ENCODE data around the gene VSIR.

The VSIR gene

DNA sequence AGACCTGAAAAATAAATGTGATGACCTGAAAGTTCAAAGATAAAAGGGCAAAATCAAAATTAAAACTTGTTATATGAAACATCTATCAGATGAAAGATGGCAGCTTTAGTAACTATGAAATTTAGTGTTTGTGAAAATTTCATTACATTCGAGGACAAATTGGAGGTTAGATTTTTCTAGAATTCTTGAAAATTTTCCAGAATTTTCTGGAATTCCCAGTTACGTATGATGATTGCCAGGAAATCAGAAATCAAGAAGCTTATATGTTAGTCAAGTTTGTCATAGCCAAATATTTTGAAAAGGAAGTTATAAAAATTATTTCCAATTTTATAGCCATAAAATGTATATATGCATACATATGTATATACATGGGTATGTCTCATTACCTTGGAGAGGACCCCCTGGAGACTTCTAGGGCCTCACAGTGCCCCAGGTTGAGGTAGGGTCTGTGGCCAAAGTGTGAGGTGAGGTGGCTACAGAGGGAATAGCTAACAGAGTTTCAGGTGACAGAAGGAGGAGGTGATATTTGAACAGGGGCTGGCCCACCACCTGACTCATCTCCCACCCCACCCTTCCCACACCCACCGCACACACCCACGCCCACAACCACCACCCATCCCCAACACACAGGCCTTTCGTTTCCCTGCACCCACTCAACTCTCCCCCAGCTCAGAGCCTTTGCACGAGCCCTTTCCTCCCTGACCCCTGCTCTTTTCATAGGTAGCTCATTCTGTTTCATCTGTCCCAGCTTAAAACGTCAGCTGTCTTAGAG, 75.2 kb downstream of the VSIR start:
- TF ChIP-seq, protein P1, sequence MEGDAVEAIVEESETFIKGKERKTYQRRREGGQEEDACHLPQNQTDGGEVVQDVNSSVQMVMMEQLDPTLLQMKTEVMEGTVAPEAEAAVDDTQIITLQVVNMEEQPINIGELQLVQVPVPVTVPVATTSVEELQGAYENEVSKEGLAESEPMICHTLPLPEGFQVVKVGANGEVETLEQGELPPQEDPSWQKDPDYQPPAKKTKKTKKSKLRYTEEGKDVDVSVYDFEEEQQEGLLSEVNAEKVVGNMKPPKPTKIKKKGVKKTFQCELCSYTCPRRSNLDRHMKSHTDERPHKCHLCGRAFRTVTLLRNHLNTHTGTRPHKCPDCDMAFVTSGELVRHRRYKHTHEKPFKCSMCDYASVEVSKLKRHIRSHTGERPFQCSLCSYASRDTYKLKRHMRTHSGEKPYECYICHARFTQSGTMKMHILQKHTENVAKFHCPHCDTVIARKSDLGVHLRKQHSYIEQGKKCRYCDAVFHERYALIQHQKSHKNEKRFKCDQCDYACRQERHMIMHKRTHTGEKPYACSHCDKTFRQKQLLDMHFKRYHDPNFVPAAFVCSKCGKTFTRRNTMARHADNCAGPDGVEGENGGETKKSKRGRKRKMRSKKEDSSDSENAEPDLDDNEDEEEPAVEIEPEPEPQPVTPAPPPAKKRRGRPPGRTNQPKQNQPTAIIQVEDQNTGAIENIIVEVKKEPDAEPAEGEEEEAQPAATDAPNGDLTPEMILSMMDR (conservative IDR thresholded peaks at IDR 0.05; ENCODE audit: low read depth, low read length), result no peak
- no peak for DNase-seq (ENCODE audit: low read depth)
- H3K4me3 ChIP-seq (ENCODE audit: low read depth, low read length), result no peak overlapping the region

Measured in choroid plexus epithelial cell (primary cell).